GM13976 (cell line): ENCODE data around the gene DIRAS2.

Source experiments
- DNase-seq: peaks from one replicate; pipeline ENCODE4 v3.0.0; 2012; ENCODE audit warnings: low spot score
- in situ Hi-C: fragments of 300-500 bp; cut with MboI; formaldehyde crosslinking; loops from one replicate; pipeline ENCODE4 v1.12.0; 2022; ENCODE audit warnings: low sequenced_read_pairs, mixed read lengths, inconsistent platforms; ENCODE audit not compliant: unreplicated experiment
- TF ChIP-seq, protein P1 (sequence below): IDR thresholded peaks from 2 replicates; pipeline ENCODE4 v1.5.1; 2012; ENCODE audit warnings: borderline replicate concordance, mild to moderate bottlenecking; ENCODE audit not compliant: insufficient read depth; ENCODE audit errors: extremely low read depth, missing control alignments, control extremely low read depth

DIRAS2 gene

DNA sequence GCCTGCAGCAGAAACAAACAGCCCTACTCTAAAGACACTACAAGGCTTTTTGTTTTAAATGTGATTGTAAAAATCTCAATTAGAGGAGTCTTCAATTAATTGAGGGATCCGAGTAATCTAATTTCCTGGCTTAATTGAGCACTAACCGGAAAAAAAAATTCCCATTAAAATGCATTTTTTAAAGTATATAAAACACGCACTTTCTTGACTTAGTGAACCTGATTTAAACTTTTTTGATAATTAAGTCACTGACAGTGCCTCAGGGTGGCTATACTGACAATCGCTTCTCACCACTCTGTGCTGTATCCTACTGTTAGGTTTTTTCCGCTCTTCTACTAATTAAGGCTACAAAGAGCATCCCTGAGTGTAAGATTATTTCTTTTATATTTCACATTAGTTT lies 44.4 kb downstream of the DIRAS2 start:
- in situ Hi-C loops = no loop called here
- TF ChIP-seq, protein P1, sequence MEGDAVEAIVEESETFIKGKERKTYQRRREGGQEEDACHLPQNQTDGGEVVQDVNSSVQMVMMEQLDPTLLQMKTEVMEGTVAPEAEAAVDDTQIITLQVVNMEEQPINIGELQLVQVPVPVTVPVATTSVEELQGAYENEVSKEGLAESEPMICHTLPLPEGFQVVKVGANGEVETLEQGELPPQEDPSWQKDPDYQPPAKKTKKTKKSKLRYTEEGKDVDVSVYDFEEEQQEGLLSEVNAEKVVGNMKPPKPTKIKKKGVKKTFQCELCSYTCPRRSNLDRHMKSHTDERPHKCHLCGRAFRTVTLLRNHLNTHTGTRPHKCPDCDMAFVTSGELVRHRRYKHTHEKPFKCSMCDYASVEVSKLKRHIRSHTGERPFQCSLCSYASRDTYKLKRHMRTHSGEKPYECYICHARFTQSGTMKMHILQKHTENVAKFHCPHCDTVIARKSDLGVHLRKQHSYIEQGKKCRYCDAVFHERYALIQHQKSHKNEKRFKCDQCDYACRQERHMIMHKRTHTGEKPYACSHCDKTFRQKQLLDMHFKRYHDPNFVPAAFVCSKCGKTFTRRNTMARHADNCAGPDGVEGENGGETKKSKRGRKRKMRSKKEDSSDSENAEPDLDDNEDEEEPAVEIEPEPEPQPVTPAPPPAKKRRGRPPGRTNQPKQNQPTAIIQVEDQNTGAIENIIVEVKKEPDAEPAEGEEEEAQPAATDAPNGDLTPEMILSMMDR = no peak
- no peak for DNase-seq

DNA sequence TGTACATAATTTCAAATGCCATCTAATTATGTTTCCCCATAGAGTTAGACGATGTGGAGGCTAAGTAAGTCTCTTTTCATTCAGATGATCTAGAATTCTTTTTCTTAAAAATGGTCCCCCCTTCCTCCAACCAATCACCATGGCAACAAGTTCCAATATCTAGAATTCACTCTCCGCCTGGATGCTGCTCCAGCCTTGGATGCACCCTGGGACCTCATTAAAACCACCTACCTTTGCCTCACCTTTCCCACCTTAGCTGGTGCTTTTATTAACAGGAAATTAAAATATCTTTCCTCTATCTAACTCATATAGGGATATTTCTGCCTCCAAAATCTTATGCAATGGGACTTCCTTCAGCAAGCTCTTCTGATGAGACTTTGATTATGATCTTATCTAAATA lies 49.0 kb downstream of the DIRAS2 start:
- in situ Hi-C loops = no loop called here
- no peak for DNase-seq
- TF ChIP-seq, protein P1 = no peak

DNA sequence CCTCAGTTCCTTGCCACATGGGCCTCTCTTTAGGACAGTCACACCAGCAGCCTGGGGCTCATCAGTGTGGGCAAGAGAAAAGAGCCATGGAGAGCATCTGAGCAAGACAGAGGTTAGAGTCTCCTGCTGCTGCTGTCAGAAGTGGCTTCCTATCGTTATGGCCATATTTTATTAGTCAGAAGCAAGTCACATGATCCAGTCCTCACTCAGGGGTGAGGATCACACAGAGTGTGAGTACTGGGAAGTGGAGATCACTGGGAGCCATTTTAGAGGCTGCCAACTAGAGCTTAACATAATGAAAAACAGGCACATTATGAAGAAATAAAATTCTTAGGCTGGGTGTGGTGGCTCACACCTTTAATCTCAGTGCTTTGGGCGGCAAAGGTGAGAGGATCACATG lies 62.0 kb downstream of the DIRAS2 start:
- TF ChIP-seq, protein P1 = no peak
- in situ Hi-C loops = no loop called here
- no peak for DNase-seq

DNA sequence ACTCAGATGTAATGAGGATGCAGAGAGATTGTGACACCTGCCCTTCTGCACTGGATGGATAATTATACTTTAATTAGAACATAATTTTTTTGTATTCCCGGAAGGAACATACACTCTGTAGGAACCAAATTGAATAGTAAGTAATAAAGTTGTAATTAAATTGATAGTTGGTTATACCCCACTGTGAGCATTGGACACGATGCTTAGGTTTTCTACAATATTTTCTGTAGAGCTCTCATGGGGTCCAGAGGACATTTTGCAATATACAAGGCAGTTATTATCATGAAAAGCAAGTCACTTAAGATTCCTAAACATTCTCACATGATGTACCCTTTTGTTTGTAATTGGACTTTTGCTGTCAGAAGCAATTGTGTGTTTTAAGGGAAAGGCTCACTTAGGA lies 63.4 kb downstream of the DIRAS2 start:
- no peak for DNase-seq
- in situ Hi-C loops = no loop called here

DNA sequence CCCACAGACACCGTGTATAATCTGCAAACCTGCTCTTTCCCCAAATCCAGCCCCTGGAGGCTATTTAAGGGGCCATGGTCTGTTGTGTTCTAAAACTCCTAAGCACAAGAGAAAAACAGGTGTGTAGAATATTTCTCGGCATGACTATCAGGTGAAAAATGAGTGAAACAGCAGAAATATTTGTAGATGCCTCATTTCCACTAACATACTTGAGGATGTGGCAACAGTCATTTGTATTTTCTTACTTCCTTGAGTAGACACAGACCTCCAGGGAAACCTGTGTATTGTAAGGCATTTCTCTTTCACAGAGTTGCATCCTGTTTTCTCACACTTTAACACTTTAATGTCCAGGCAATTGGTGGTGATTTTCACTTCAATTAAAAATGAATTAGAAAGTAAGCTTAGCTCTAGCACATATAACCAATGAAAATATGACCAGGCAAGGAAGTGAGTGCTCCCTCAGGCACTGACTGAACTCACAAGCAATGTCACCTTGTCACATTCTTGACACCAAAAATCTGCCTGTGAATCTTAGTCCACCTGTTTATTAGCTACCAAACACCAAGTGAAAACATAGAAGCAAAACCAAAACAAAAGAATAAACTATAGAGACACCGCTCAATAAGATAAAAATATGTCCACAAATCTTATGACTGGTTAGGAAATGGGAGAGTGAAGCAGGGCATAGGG lies 64.4 kb downstream of the DIRAS2 start:
- in situ Hi-C loops = no loop called here
- DNase-seq = no peak
- TF ChIP-seq, protein P1 = no peak

More for the DNA sequence above, 63.4 kb downstream of the DIRAS2 start:
- TF ChIP-seq, protein P1 = no peak

DNA sequence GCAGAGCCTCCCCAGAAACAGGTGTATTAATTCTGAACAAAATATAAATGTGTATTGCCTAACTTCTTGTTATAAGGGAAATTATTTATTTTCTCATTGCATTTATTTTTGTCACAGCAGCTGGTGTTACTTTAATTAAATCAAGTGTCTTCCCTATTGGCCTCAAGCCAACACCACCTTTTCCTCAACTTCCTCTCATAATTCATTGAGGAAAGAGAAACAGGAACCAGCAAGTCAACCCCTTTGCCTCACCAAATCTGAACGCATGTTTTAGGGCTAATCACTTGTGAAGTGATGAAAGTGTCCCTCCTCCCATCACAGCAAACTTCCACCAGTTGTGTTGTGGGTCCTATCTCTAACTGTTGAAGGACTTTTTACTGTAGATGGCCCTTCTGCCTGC lies 73.1 kb downstream of the DIRAS2 start:
- in situ Hi-C loops = no loop called here
- TF ChIP-seq, protein P1 = no peak

More for the DNA sequence above, 73.1 kb downstream of the DIRAS2 start:
- DNase-seq = no peak
